ENCODE measurements around the gene GPD1L.

GPD1L gene

GRCh38 chr3:32181365-32181764 lies 74.9 kb downstream of the GPD1L start:
- H3K9me3 ChIP-seq (ENCODE audit: control insufficient read depth, insufficient read depth, low read depth, low read length) = no peaks in the 10 kb centered on the region
- ChIA-PET POLR2A (no interaction called here), CTCF (interaction anchor here (0.6 kb wide), 1 partner anchor 328 kb away, joined by 3 read pairs; no protein-coding TSS in a partner anchor)
- H3K27ac ChIP-seq (ENCODE audit: extremely low read depth, low read depth, low read length) = no peak overlapping the region
- no peak for TF ChIP-seq ZNF776 (tag by site-specific recombination; IDR thresholded peaks at IDR 0.05; ENCODE audit: borderline replicate concordance)
- no peak for TF ChIP-seq SALL2 (tag by site-specific recombination; IDR thresholded peaks at IDR 0.05; ENCODE audit: borderline replicate concordance)
- TF ChIP-seq ZNF544 (tag by site-specific recombination; IDR thresholded peaks at IDR 0.05) = no peak
- no peak for TF ChIP-seq ZBTB26 (tag by site-specific recombination; optimal IDR thresholded peaks at IDR 0.05)
- TF ChIP-seq ZNF248 (tag by site-specific recombination; IDR thresholded peaks at IDR 0.05) = no peak
- no peak for TF ChIP-seq ZSCAN23 (tag by site-specific recombination; IDR thresholded peaks at IDR 0.05)
- no peak for TF ChIP-seq ZNF792 (tag by site-specific recombination; IDR thresholded peaks at IDR 0.05)
- no peak for TF ChIP-seq HOXA7 (CRISPR knock-in tag; IDR thresholded peaks at IDR 0.05; ENCODE audit: borderline replicate concordance)
- TF ChIP-seq ZNF660 (tag by site-specific recombination; IDR thresholded peaks at IDR 0.05) = no peak
- TF ChIP-seq REST (tag by site-specific recombination; IDR thresholded peaks at IDR 0.05) = no peak
- no peak for TF ChIP-seq KLF7 (tag by site-specific recombination; IDR thresholded peaks at IDR 0.05; ENCODE audit: borderline replicate concordance)
- TF ChIP-seq ZNF114 (tag by site-specific recombination; IDR thresholded peaks at IDR 0.05) = no peak
- no peak for TF ChIP-seq HOXC10 (CRISPR knock-in tag; IDR thresholded peaks at IDR 0.05)
- TF ChIP-seq ZNF596 (tag by site-specific recombination; IDR thresholded peaks at IDR 0.05) = no peak
- no peak for TF ChIP-seq GLIS2 (tag by site-specific recombination; IDR thresholded peaks at IDR 0.05)
- TF ChIP-seq ZNF280D (tag by site-specific recombination; IDR thresholded peaks at IDR 0.05) = no peak
- no peak for TF ChIP-seq ZIC2 (tag by site-specific recombination; IDR thresholded peaks at IDR 0.05)
- TF ChIP-seq ZNF148 (tag by site-specific recombination; IDR thresholded peaks at IDR 0.05; ENCODE audit: borderline replicate concordance) = no peak
- TF ChIP-seq ZBTB1 (tag by site-specific recombination; IDR thresholded peaks at IDR 0.05) = no peak
- no peak for TF ChIP-seq ZNF169 (tag by site-specific recombination; IDR thresholded peaks at IDR 0.05)
- no peak overlapping the region for H3K4me3 ChIP-seq (ENCODE audit: low read depth, low read length)
- H3K4me1 ChIP-seq (ENCODE audit: control insufficient read depth, insufficient read depth, low read length) = no peaks in the 10 kb centered on the region
- no peaks in the 10 kb centered on the region for H3K36me3 ChIP-seq (ENCODE audit: control insufficient read depth in 2 of 2, insufficient read depth in 1 of 2, low read length in 2 of 2)
